Effector memory CD8-positive, alpha-beta T cell (primary cell): ENCODE data around the gene PLPP4.
A peak's percentile ranks its signal among the peaks of the same experiment; 100 is the strongest.

Experiments
- ATAC-seq: fragments of 150-1000 bp; cut with Tn5 transposase; replicated peaks from 2 replicates; pipeline ENCODE4 v1.10.0; 2021; ENCODE audit warnings: mild to moderate bottlenecking, moderate library complexity
- DNase-seq, 3 experiments: peaks; one replicate each; pipeline ENCODE4 v3.0.0; 2021
- H3K27ac Mint-ChIP-seq, 2 donors: one replicate each; pipeline ENCODE4 v1.8.0; 2022; ENCODE audit warnings: mild to moderate bottlenecking in 2 of 2, mixed read lengths in 2 of 2, moderate library complexity in 2 of 2
- H3K27me3 Mint-ChIP-seq, 2 donors: one replicate each; pipeline ENCODE4 v1.8.0; 2022; ENCODE audit warnings: mixed read lengths in 2 of 2
- H3K36me3 Mint-ChIP-seq: one replicate; pipeline ENCODE4 v1.8.0; 2022; ENCODE audit warnings: mild to moderate bottlenecking, moderate library complexity, mixed read lengths; ENCODE audit not compliant: insufficient read depth
- H3K4me1 Mint-ChIP-seq, 2 donors: one replicate each; pipeline ENCODE4 v1.8.0; 2022; ENCODE audit warnings: low read depth in 2 of 2, mixed read lengths in 2 of 2
- H3K4me3 Mint-ChIP-seq, 2 donors: one replicate each; pipeline ENCODE4 v1.8.0; 2022; ENCODE audit warnings: mild to moderate bottlenecking in 2 of 2, mixed read lengths in 2 of 2, moderate library complexity in 2 of 2
- H3K9me3 Mint-ChIP-seq, 2 donors: one replicate each; pipeline ENCODE4 v1.8.0; 2022; ENCODE audit warnings: mixed read lengths in 2 of 2

Gene PLPP4

DNA sequence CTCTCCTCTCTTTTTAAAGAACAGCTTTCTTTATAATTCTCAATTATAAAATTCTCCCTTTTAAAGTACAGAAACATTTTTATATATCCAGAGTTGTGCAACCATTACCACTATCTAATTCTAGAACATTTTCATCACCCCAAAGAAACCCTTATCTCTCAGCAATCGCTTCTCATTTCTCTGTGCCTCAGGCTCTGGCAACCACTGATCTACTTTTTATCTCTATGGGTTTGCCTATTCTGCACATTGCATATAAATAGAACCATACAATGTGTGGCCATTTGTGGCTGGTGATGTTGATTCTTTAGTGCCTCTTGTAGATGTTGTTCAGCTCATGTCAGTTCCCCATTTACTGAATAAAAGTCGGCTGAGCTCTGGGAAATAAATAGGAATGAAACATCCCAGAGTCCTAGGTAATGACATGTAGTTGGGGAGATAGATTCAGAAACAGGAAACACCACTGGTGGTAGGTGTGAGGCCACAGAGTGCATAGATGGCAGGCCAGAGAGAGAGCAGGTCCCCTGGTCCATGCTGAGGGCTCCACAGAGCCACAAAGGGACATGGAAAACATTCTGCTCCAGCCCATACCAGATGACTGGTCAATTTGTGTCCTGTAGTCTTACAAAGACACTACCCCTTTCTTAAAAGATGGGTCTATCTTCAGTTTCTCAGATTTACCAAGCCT, 126.5 kb downstream of the PLPP4 start:
- ATAC-seq: no peak
- Mint-ChIP-seq H3K9me3 (peaks cover 0 to 5% of the 10 kb centered on the region in 2 donors), H3K36me3 (peaks cover 2% of the 10 kb centered on the region), H3K27ac (peak overlapping the region in 1 of 2 donors; percentile 22), H3K27me3 (peaks cover 0 to 11% of the 10 kb centered on the region in 2 donors), H3K4me3 (no peak overlapping the region), H3K4me1 (peaks cover 0 to 9% of the 10 kb centered on the region in 2 donors)
- no peak for DNase-seq

DNA sequence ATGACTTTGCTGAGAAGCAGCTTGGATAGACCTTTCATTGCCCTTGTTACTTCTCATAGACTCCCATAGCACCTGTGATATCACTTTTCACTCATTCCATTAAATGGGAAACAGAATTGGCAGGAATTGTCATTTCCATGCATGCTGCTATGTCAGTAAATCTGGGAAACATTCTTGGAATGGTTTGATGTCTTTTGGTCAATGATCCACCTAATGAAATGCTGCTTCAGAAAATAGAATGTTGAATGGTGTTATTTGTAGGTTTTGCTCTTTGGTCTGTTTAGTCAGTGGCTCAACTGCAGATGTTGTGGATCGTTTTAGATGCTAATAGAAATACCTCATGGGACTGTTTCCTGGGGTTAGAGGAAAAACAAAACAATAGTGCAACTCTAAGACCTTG, 127.8 kb downstream of the PLPP4 start:
- Mint-ChIP-seq H3K27ac (no peak overlapping the region), H3K4me3 (no peak overlapping the region), H3K27me3 (peaks cover 1 to 11% of the 10 kb centered on the region in 2 donors), H3K4me1 (peaks cover 0 to 9% of the 10 kb centered on the region in 2 donors), H3K36me3 (peaks cover 2% of the 10 kb centered on the region), H3K9me3 (peaks cover 0 to 5% of the 10 kb centered on the region in 2 donors)
- ATAC-seq (no peak), DNase-seq (no peak)

DNA sequence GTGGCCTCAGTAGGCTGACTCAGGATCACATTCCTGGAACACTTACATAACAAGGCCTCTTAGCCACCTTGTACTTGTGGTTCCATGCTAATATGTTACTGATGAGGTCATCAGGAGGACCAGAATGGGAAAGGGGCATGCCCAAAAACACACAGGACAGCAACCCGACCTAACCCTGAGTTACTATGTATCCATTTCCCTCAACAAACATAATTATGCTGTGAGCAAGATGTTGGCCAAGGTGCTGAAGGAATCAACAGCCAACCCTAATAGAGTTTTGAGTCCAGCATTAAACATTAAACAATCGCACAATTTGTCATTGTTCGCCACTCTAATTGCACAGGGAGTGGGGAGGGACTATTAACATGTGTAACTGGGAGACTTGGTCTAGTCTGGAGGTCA, 129.4 kb downstream of the PLPP4 start:
- H3K27ac Mint-ChIP-seq: no peak overlapping the region
- no peak for DNase-seq
- peaks cover 0 to 9% of the 10 kb centered on the region in 2 donors for H3K4me1 Mint-ChIP-seq
- H3K9me3 Mint-ChIP-seq: peaks cover 0 to 5% of the 10 kb centered on the region in 2 donors
- H3K4me3 Mint-ChIP-seq: no peak overlapping the region
- ATAC-seq: no peak
- peaks cover 5 to 11% of the 10 kb centered on the region in 2 donors for H3K27me3 Mint-ChIP-seq
- peaks cover 2% of the 10 kb centered on the region for H3K36me3 Mint-ChIP-seq

DNA sequence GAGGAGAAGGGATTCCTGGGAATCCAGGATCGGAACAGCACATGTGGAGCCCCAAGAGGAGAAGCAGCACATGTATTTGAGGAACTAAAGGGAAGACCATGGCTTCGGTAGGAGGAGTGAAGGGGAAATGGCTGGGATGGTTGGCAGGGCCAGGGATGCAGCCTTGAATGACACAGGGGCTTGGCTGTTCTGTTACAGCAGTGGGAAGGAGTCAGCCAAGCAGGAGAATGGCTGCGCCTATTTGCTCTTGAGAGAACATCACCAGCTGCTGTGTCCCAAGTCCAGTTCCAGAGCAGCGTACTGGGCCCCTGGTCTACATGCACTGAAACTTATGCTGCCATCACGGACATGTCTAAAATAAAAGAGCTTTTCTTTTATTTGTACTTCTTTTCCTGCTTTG, 130.0 kb downstream of the PLPP4 start:
- H3K4me1 Mint-ChIP-seq: peaks cover 0 to 9% of the 10 kb centered on the region in 2 donors
- H3K27me3 Mint-ChIP-seq: peaks cover 5 to 11% of the 10 kb centered on the region in 2 donors
- DNase-seq (no peak), ATAC-seq (no peak)
- no peak overlapping the region for H3K27ac Mint-ChIP-seq
- H3K36me3 Mint-ChIP-seq: peaks cover 2% of the 10 kb centered on the region
- H3K4me3 Mint-ChIP-seq: no peak overlapping the region
- H3K9me3 Mint-ChIP-seq: peaks cover 4 to 6% of the 10 kb centered on the region in 2 donors

DNA sequence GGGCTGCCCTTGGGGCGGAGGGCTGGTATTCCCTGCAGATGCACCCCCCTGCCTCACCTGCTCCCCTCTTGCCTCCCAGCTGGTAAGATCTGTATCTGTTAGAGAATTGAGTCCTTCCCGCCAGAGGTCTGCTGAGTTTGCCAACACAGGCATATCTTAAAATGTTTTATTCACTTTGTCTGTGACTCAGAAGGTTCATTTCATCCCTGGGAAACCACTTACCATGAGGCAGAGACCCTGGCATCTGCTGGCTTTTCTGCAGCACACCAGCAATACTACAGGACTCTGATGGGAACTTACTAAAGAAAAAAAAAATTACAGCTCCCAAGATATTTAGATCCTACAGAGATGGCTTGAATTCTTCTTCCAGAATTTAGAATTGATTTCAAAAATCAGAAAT, 131.3 kb downstream of the PLPP4 start:
- DNase-seq: no peak
- Mint-ChIP-seq H3K4me3 (no peak overlapping the region), H3K27ac (no peak overlapping the region), H3K36me3 (peaks cover 2% of the 10 kb centered on the region), H3K27me3 (peaks cover 5 to 11% of the 10 kb centered on the region in 2 donors), H3K4me1 (peaks cover 0 to 8% of the 10 kb centered on the region in 2 donors), H3K9me3 (peaks cover 8% of the 10 kb centered on the region in 2 donors)
- no peak for ATAC-seq

DNA sequence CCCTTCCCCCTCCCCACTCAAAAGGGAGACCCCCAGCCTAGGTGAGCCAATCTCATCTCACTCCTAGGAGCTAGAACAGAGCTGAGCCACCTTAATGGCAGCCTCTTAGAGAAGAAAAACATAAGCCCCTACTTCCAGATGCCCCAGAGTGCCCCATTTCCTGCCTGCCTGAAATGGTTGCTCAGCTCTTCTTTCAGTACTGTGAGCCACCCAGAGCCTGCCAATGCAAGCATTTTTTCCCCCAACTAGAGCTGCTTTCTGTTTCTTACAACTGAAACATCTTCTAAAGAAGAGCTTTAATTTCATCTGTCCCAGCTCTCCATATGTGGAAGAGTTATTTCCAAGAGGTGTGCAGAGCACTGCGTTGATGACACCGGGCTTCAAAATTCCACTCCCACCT, 136.7 kb downstream of the PLPP4 start:
- no peaks in the 10 kb centered on the region for H3K4me1 Mint-ChIP-seq
- DNase-seq (no peak), ATAC-seq (no peak)
- H3K9me3 Mint-ChIP-seq: peaks cover 4 to 8% of the 10 kb centered on the region in 2 donors
- H3K36me3 Mint-ChIP-seq: no peaks in the 10 kb centered on the region
- H3K27ac Mint-ChIP-seq: no peak overlapping the region
- H3K4me3 Mint-ChIP-seq: no peak overlapping the region
- peaks cover 0 to 5% of the 10 kb centered on the region in 2 donors for H3K27me3 Mint-ChIP-seq

DNA sequence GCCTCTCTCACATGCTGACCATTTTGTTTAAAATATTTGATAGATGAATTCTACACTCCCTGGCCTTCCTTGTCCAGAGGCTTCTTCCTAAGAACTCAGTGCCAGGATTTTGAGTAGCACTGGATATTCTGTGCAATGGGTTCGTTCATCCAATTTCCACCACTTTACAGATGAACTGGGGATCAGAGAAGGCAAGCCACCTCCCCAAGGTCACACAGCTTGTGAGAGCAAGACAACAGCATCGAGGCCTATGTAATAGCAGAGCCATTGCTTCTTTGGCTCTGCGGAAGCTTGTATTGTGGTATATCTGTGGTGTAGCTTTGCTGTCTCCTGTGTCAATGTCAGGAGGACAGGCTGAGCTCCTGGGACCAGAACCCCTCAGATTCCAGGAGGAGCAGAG, 140.9 kb downstream of the PLPP4 start:
- no peak overlapping the region for H3K27ac Mint-ChIP-seq
- H3K4me3 Mint-ChIP-seq: no peak overlapping the region
- H3K9me3 Mint-ChIP-seq: no peaks in the 10 kb centered on the region
- H3K27me3 Mint-ChIP-seq: peaks cover 0 to 9% of the 10 kb centered on the region in 2 donors
- no peaks in the 10 kb centered on the region for H3K36me3 Mint-ChIP-seq
- DNase-seq (no peak), ATAC-seq (no peak)
- no peaks in the 10 kb centered on the region for H3K4me1 Mint-ChIP-seq

DNA sequence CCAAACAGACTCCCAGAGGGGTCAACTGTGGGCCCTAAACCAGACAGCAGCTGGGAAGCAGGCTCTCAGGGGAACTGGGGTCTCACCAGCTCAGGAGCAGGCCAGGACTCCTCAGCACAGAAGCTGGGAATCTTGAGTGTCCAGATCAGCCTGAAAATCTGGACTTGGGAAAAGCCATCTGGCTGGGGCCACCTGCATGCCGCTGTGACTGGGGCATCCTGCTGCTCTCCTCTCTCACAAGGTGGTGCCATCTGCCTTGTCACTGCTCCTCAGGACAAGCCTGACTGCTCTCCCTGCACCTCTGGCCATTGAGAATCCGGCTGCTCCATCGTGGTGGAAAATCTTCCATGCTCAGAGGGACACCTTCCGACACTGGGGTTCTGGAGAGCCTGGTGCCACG, 141.4 kb downstream of the PLPP4 start:
- no peak overlapping the region for H3K27ac Mint-ChIP-seq
- no peaks in the 10 kb centered on the region for H3K36me3 Mint-ChIP-seq
- H3K4me1 Mint-ChIP-seq: no peaks in the 10 kb centered on the region
- no peak for ATAC-seq
- no peaks in the 10 kb centered on the region for H3K9me3 Mint-ChIP-seq
- peaks cover 0 to 9% of the 10 kb centered on the region in 2 donors for H3K27me3 Mint-ChIP-seq
- no peak for DNase-seq
- no peak overlapping the region for H3K4me3 Mint-ChIP-seq

DNA sequence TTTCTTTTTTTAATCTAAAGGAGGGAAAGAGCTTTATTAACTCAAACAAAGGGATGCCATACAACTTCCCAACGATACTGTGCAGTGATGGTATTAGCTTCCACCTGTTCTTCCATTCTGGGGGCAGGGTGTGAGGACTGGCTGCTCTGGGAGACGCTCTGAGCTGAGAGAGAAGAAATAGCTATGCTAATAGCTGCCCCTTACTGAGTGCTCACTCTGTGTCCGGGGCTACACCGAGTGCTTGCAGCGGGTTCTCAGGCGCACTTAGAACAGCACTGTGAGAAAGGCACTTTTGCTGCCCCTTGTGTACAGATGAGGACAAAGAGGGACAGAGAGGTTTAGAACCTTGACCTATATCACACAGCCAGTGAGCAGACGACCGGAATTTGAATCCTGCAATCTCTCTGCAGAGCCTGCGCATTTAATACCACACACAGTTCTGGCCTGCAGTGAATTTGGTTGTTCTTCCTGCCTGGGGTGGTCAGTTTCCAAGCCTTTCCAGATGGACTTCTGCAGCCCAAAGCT, 142.2 kb downstream of the PLPP4 start:
- H3K27ac Mint-ChIP-seq: no peak overlapping the region
- H3K27me3 Mint-ChIP-seq: peaks cover 0 to 9% of the 10 kb centered on the region in 2 donors
- DNase-seq (no peak), ATAC-seq (no peak)
- no peaks in the 10 kb centered on the region for H3K4me1 Mint-ChIP-seq
- H3K9me3 Mint-ChIP-seq: no peaks in the 10 kb centered on the region
- H3K36me3 Mint-ChIP-seq: no peaks in the 10 kb centered on the region
- no peak overlapping the region for H3K4me3 Mint-ChIP-seq

DNA sequence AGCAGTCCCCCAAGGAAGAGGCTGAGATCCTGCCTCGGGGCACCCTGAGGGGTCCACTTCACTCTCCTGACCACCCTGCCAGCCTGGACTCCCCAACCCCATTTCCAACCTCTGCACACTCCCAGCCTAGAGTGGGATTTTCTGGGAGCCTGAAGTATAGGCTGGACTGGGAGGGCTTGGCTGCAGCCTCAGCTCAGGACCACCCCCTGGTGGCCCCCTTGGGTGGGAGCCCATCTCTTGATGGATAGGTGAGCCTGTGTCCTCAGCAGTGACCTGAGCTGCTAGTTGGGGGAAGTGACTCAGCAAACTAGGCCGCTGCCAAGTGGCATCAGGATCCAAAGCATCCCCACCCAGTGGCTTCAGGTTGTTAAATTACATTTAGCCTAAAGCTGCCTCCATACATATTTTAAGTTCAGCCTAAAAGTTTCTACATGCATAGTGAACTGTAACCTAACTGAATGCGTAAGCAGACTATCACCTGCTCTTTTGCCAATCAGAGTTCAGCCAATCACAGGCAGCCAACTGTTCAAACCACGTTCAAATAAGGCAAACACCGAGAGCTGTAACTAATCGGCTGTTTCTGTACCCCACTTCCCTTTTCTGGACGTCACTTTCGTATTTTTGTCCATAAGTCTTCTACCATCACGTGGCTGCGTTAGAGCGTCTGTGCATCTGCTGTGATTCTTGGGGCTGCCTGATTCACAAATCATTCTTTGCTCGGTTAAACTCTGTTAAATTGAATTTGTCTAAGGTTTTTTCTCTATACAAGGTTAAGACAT, 144.0 kb downstream of the PLPP4 start:
- DNase-seq: no peak
- Mint-ChIP-seq H3K27me3 (peaks cover 0 to 9% of the 10 kb centered on the region in 2 donors), H3K4me1 (no peaks in the 10 kb centered on the region), H3K9me3 (no peaks in the 10 kb centered on the region), H3K36me3 (no peaks in the 10 kb centered on the region), H3K27ac (no peak overlapping the region), H3K4me3 (no peak overlapping the region)
- ATAC-seq: no peak

DNA sequence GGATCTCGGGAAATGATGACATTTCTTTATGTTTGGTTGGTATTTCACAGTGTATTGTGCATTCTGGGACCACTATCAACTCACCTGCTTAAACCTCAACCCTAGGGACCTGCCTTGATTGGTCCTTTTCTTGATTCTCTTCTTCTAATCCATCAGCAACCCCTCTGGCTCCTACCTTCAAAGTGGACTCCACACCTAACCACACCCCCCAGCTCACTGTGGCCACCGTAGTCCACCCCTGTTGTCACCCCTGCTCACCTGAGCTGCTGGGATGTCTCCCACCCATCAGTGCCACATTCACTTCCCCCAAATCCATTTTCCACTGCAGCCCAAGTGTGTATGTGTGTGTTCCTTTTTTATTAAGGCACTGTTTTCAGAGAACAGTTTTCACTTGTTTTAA, 145.0 kb downstream of the PLPP4 start:
- H3K4me3 Mint-ChIP-seq: no peak overlapping the region
- ATAC-seq (no peak), DNase-seq (no peak)
- no peaks in the 10 kb centered on the region for H3K9me3 Mint-ChIP-seq
- H3K27ac Mint-ChIP-seq: no peak overlapping the region
- peaks cover 0 to 9% of the 10 kb centered on the region in 2 donors for H3K27me3 Mint-ChIP-seq
- no peaks in the 10 kb centered on the region for H3K4me1 Mint-ChIP-seq
- H3K36me3 Mint-ChIP-seq: no peaks in the 10 kb centered on the region

DNA sequence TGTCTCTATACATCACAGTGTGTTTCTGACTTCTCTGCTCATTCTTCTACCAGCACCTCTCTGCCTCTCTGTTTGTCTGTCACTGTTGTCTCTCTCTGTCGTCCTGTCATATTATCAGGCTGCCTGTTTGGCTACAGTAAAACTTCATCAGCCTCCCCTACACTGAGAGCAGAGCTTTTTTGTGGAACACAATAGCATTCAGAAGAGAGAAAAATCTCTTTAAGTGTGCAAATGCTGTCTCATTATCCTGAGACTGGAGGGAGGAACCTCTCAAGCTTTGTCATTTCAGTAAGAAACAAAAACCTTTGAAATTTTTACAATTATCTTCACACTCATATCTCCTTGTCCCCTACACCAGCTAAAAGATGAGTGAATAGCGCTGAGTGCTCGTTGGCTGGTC, 148.4 kb downstream of the PLPP4 start:
- no peaks in the 10 kb centered on the region for H3K9me3 Mint-ChIP-seq
- peaks cover 0 to under 1% of the 10 kb centered on the region in 2 donors for H3K27me3 Mint-ChIP-seq
- ATAC-seq: no peak
- no peak for DNase-seq
- H3K27ac Mint-ChIP-seq: no peak overlapping the region
- no peaks in the 10 kb centered on the region for H3K36me3 Mint-ChIP-seq
- no peak overlapping the region for H3K4me3 Mint-ChIP-seq
- H3K4me1 Mint-ChIP-seq: no peaks in the 10 kb centered on the region

DNA sequence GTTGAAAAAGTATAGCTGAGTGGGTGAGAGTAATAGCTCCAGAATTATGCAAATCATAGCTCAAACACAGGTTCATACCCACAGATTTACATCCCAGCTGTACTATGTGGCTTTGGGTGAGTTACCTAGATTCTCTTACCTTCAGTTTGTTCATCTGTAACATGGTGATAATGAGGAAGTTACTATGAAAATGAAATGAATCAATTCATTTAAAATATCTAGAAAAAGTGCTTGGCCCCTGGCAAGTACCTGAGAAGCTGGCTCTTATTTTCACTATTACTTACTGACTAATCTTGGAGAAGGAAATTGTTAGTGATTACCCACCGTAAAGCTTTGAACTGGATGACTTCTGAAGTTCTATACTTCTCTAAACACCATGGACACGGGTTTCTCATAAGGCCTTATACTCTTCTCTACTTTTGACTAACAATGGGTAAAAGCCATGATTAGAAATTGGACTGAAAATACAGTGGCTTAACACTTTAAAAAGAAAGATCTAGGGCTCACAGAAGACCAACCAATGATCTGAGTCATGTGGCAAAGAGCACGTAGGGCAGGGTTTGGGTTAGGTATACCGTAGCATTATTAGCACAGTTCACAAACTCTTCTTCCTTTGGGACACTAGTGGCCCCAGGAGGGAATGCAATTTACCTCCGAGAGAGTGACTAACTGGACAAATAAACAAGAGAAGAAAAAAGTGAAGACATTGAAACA, 149.2 kb downstream of the PLPP4 start:
- DNase-seq (no peak), ATAC-seq (no peak)
- no peak overlapping the region for H3K27ac Mint-ChIP-seq
- no peaks in the 10 kb centered on the region for H3K9me3 Mint-ChIP-seq
- no peaks in the 10 kb centered on the region for H3K36me3 Mint-ChIP-seq
- H3K27me3 Mint-ChIP-seq: no peaks in the 10 kb centered on the region
- no peaks in the 10 kb centered on the region for H3K4me1 Mint-ChIP-seq
- no peak overlapping the region for H3K4me3 Mint-ChIP-seq
